Retina (tissue), 1 donor: Measurements from ENCODE around the gene EFHB.
"Not testable (repeated sequence)": the region's sequence is repeated elsewhere in the genome, so short reads cannot be mapped to it uniquely, and the experiment has no call there.

Source experiments
- DNase-seq: peaks from one replicate; pipeline ENCODE4 v3.0.0-alpha.2; 2016

The EFHB gene

DNA sequence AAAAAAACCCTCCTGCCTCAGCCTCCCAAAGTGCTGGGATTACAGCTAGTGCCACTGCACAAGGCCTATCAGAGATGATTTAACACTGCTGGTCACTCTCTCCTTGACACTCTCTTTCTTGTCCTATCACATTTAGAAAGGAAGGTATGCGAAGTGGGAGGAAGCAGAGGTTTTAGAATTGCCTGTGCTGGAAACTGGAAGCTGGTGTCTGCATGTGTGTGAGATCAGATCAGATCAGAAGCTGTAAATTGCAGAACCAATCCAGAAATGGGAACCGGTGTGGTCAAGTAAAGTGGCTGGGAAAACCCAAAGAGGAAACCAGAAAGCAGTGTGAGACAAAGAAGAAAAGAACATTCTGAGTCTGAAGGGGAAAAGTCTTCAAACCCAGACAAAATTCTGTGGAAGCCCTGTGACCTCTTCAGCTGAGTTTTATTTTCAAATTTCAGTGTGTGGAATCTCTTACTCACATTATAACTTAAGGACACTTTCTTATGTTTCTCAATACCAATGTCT, 2.8 kb downstream of the EFHB start:
- no peak for DNase-seq

- no peak for DNase-seq
Observed at GRCh38 chr3:19920401-19921080, 13.5 kb downstream of the EFHB start.

GRCh38 chr3:19917167-19917566, 16.9 kb downstream of the EFHB start:
- DNase-seq, result no peak

GRCh38 chr3:19911452-19911851, 22.6 kb downstream of the EFHB start:
- DNase-seq, result no peak

DNA sequence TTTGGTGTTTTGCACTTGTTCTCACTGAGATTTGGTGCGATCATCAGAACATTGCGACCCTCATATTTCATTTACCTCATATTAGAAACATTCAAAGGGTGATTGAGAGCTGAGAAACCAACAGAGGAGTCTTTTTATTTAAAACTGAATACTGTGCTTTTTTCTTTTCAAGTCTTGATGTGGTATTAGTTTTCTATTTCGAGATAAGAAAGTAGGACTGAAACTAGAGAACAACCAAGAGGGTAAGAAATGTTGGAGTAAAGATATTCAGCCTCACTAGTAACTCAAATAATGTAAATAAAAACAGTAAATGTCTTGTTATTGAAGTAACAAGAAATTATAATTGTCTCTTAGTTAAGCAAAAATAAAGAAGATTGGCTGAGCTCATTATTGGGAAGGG, 26.5 kb downstream of the EFHB start:
- no peak for DNase-seq

DNA sequence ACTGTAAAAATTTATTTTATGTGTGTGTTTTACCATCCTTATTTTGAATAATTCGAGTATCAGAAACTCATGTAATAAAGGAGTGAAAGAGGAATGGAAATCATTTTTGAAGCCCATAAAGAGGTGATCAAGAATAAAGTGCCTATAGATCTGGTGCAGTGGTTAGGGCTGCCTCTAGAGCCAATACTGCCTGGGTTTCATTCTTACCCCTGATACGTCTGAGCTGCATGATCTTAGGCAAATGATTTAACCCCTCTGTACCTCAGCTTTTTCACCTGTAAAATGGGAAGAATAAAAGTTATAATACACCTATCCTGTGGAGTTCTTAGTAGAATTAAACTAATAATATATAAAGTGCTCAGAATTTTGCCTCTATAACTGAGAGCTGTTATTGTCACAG, 30.4 kb downstream of the EFHB start:
- DNase-seq, result no peak

DNA sequence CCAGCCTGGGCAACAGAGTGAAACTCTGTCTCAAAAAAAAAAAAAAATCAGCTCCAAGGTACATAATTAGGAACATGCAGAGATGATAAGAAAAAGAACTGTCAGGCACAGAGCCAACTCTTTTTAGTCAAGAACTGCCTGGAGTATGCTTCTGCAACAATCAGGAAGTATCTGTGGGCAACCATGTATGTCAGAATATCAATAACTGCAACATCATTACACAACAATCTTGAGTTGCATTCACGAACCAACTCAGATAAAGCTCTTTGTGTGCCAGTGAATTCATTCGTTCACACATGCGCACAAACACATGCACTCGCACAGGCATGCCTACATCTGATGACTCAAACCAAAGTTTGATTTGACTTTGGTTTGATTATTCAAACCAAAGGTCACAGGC, 32.1 kb downstream of the EFHB start:
- no peak for DNase-seq

- DNase-seq, result no peak
Observed at GRCh38 chr3:19901337-19901736, 32.7 kb downstream of the EFHB start.

DNA sequence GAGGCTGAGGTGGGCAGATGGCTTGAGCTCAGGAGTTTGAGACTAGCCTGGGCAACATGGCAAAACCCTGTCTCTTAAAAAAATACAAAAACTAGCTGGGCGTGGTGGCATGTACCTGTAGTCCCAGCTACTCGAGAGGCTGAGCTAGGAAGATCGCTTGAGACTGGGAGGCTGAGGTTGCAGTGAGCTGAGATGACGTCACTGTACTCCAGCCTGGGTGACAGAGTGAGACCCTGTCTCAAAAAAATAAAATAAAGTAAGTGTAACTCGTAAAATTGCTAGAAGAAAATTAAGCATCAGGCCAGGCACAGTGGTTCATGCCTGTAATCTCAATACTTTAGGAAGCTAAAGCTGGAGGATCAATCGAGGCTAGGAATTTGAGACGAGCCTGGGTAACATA, 34.2 kb downstream of the EFHB start:
- not testable (repeated sequence) for DNase-seq

- no peak for DNase-seq
Observed at GRCh38 chr3:19899264-19899663, 34.8 kb downstream of the EFHB start.

- DNase-seq, result no peak
Observed at GRCh38 chr3:19898721-19899120, 35.3 kb downstream of the EFHB start.

GRCh38 chr3:19891740-19892139, 42.3 kb downstream of the EFHB start:
- no peak for DNase-seq

- no peak for DNase-seq
Observed at GRCh38 chr3:19888428-19889152, 45.4 kb downstream of the EFHB start.

DNA sequence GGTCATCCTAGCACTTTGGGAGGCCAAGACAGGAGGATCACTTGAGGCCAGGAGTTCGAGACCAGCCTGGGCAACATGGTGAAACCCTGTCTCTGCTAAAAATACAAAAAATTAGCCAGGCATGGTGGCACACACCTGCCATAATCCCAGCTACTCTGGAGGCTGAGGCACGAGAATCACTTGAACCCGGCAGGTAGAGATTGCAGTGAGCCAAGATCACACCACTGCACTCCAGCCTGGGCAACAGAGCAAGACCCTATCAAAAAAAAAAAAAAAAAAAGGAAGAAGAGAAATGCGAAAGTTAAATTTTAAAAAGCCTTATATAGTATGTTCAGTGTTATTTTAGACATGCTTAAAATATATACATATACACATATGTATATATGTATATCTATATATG, 46.9 kb downstream of the EFHB start:
- not testable (repeated sequence) for DNase-seq

- DNase-seq, result no peak
Observed at GRCh38 chr3:19886404-19886803, 47.6 kb downstream of the EFHB start.

DNA sequence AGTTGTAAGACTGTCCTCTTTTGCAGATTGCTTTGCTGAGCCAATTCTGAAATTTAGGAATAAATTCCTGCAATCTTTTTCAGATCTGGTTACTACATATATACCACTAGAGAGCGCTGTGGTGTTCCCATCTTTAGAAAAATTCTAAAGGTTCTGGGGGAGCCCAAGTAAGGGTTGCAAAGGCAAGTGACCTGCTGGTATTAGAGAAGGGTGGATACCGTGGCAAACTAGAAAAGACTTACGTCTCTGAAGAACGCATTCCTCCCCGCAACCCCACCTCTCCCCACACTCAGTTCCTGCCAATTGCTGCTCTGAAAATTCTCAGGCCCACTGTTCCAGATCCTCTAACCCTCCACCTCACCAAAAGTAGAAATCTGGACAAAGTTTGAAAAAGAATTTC, 48.5 kb downstream of the EFHB start:
- DNase-seq, result no peak

DNA sequence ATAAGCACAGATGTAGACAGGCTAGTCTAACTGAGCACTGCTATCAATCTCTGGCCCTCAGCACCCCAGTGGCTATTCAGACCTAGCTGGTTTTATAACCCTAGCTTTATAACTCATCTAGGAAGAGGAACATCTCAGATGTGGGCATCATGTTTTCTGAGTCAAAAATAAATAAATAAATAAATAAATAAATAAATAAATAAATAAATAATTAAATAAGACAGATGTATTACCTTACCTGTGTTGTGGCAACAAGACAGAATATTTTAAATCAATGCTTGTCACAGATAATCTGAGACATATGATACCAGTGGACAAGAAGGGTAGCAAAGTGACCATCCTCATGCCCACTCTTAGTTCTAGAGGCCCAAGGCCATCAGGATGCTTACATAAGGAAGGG, 52.2 kb downstream of the EFHB start:
- DNase-seq, result no peak

GRCh38 chr3:19881036-19881435, 53.0 kb downstream of the EFHB start:
- no peak for DNase-seq

DNA sequence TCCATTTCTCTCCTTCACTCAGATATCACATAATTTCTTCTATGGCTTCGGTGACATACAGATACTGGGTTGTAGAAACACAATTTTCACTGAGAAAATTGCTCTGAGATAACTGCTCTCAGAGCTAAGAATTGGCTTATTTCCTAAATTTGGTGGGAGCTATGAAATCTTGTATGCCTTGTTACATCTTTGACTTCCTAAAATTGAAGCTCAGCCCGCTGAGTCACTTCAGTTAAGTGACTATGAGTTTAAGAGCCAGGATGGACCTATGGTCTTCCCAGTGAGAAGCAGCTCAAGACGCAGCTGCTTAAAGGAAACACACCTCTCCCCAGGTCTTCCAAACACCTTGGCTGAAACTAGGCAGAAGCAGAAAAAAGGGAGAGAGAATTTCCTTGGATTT, 56.4 kb downstream of the EFHB start:
- no peak for DNase-seq

- DNase-seq, result peak; percentile 77
Observed at GRCh38 chr3:19866751-19867347, 67.2 kb downstream of the EFHB start.

DNA sequence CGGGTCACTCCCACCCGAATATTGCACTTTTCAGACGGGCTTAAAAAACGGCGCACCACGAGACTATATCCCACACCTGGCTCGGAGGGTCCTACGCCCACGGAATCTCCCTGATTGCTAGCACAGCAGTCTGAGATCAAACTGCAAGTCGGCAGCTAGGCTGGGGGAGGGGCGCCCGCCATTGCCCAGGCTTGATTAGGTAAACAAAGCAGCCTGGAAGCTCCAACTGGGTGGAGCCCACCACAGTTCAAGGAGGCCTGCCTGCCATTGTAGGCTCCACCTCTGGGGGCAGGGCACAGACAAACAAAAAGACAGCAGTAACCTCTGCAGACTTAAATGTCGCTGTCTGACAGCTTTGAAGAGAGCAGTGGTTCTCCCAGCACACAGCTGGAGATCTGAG, 78.7 kb downstream of the EFHB start:
- not testable (repeated sequence) for DNase-seq

DNA sequence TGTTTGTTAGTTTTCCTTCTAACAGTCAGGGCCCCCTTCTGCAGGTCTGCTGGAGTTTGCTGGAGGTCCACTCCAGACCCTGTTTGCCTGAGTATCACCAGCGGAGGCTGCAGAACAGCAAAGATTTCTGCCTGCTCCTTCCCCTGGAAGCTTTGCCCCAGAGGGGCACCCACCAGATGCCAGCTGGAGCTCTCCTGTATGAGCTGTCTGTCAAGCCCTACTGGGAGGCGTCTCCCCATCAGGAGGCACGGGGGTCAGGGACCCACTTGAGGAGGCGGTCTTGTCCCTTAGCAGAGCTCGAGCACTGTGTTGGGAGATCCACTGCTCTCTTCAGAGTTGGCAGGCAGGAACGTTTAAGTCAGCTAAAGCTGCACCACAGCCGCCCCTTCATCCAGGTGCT, 87.4 kb downstream of the EFHB start:
- DNase-seq, result not testable (repeated sequence)
